NCI-H1436 treated with DMSO at 0.1 percent for 48 hours (cell line): ENCODE results near the gene ENOX1.

ENCODE experiments used
- DNase-seq: peaks from one replicate; lab custom pipeline; 2025; lab: John Stamatoyannopoulos, UW

The ENOX1 gene

DNA sequence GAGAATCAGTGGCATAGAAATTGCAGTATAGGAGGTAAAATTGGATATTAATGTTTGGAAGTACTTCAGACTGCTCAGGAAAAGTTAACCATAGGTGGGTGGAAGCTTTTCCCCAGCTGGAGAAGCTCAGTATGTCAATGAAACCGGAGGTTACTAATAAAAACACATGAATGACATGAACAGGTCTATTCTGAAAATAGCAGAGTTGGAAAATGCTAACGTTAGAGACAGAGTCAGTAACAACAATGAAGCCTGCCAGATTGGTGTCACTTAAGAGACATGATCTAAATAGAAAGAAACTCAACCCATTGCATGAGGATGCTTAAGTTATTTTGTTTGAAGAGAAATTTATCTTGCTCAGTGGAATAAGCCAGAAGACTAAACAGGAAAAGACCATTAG is 398.9 kb downstream of the ENOX1 start:
- DNase-seq, result no peak

DNA sequence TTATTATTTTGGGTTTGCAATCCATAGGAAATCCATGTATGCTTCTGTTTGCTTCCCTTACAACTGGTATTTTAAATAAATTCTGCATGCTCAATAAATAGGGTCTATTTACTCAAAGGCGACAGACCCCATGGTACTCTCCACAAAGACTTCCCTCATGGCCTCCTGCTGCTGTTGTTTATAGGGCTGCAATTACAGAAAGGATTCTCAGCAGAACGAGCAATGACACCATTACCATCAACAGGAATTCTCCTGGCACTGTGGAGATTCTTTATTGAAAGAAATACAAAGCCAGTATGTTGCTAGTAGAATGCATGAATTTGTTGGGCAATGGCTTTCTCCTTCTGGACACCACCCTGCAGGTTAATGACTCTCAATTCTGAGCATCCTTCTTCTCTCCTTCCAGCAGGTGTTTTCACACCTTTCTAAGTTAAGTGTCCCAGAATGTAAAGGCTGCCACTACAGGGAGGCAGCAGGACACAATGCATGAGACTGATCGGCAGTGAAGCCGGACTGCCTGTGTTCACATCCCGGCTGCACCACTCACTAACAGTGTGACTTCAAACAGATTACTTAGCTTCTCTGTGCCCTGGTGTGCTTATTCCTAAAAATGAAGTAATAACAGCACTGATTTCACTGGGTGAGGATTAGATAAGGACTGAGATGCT is 403.1 kb downstream of the ENOX1 start:
- no peak for DNase-seq

DNA sequence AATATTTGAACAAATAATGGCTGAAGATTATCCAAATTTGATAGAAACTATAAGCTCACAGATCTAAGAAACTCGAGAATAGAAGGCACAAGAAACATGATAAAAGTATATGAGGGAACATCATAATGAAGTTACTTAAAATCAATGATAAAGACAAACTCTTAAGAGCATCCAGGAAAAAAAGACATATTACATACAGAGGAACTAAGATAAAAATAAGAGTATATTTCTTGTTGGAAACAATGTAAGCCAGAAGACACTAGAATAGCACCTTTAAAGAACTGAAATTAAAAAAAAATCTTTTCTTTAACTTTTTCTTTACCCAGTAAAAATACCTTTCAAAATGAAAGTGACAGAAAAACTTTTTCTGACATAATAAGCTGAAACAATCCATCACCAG is 407.0 kb downstream of the ENOX1 start:
- DNase-seq, result no peak

DNA sequence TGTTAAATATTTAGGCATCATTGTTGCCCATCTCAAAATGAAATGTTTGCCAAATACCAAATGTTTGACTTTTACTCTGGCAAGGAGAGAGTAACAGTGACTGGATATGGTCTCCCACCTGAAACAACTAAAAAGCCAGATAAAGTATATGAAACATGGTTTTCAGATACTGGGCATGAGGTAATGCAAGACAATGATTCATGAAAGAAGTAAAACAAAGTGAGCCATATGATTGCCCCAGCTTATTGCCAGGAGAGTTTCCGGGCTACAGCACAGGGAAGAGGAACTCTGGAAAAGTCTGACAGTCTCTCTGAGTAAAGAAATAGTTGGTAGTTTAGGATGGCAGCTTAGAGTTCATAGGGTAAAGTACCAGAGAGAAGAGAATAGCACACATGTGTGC is 408.8 kb downstream of the ENOX1 start:
- DNase-seq, result no peak

DNA sequence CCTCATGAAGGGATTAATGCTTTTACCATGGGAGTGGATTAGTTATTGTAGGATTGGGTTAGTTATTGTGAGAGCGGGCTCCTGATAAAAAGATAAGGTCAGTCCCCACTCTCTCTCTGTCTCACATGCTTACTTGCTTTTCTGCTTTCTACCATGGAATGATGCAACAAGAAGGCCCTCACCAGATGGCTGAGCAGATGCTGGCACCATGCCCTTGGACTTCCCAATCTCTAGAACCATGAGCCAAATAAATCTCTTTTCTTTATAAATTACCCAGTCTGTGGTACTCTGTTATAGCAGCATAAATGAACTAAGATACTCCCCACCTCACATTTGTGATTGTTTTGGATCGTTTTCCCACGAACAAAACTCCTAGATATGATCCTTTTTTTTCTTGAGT is 409.6 kb downstream of the ENOX1 start:
- no peak for DNase-seq

DNA sequence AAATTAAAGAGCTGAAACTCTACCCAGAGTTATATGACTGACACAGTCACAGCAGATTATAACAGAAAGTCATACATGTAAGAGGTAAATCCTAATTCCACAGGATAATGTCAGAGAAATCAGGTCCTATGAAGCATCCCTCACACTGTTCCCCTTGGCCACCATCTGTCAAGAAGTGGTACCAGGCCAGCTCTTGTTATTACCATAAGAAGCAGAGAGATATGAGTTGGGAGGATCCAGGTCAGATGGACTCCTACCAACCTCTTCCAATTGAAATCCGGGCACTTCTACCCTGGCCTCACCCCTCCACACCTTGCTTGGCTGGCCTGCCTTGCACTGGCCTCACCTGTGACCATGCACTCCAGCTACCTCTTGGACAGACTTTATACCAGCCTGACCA is 410.2 kb downstream of the ENOX1 start:
- DNase-seq, result no peak

DNA sequence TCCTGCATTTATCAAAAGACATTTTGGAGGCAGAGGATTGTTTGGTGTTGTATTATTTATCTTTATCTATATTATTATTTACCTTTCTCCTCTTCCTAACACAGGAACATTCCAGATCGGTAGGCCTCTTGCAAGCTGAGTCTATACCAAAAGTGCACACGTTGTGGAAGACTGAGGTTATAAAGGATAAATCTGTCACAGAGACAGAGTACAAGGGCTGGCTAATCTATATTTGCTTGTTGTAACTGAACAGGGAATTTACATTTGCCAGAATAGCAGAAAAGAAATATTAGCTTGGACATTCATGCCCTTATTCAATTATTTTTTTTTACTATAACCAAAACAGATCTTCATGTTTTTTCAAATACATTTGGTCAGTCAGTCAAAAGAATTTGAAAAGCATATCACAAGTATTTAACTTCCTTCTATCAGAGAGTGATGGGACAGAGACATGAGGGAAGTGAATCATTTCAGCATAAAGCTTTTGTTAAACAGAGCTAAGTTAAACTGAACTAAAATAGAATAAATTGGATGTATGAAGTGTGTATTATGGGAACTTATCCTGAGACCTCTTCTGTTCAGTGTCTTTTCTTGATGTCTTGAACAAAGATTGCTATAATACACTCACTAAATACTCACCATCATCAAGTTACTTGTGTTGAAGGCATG is 410.8 kb downstream of the ENOX1 start:
- DNase-seq, result no peak

DNA sequence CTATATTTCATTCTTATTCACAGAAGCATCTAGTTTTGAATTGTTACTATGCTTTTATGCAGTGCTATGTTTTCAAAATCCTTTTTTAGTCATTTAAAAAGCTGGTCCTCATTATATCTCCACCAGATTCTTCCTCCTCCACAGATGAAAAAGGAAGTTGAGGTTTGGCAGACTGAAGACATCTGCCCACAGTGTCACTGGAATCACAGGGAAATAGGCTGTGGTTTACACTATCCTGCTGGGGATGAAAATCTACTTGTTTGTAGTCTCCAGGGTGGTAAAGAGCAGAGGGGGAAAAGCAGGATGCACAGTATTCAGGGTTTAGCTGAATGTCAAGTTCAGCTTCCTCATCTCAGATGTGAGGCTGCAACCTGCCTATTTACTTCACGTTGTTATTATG is 412.2 kb downstream of the ENOX1 start:
- no peak for DNase-seq

DNA sequence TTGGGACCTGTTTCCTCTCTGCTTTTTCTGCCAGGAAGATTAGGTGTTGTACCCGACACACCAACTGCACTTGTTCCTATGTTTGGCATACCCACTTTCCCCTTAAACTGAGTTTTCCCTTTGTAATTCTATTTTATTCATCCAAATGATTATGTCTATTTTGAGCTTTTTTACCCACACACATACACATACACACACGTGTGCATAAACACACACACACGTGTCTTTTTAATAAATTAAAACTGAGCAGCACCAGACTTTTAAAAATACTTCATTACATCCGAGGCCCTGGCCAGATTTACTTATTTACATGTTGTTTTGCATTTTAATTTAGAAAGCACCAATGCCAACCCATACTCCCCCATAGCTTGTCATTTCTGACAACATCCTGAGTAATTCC is 413.4 kb downstream of the ENOX1 start:
- no peak for DNase-seq

DNA sequence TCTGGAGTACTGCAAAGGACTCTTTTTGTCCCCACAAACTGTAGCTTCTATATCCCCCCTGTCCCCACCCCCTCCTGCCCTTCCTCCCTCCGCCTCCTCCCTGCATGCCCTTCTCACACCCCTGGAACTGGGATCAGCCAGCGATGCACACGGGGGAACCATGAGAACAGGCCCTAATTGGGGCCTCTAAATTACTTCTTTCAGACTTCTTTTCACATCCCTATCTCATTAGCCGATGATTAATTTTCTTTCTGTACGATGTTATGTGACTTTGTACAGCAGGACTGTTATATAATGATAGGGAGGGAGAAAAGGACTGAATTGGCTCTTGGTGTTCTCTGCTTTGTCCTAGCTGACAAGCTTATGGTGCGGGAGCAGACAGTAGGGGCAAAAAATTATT is 415.9 kb downstream of the ENOX1 start:
- DNase-seq, result no peak

DNA sequence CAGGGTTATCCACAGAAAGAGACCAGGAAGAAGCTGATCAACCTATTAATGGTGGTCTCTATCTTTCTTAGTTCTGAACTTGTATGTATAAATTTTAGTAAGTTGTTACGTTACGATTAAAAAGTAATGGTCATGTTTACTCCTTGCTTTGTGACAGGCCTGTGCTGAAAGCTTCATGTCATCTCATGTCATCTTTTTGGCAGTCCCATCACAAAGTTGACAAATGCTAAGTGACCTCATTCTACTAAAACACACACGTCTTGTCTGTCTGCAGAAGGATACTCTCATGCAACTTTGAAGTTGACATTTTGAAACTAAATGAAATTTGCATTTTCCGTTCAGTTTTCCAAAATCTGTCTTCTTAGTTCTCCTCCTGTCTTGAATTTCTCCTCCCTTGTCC is 417.5 kb downstream of the ENOX1 start:
- DNase-seq, result no peak

DNA sequence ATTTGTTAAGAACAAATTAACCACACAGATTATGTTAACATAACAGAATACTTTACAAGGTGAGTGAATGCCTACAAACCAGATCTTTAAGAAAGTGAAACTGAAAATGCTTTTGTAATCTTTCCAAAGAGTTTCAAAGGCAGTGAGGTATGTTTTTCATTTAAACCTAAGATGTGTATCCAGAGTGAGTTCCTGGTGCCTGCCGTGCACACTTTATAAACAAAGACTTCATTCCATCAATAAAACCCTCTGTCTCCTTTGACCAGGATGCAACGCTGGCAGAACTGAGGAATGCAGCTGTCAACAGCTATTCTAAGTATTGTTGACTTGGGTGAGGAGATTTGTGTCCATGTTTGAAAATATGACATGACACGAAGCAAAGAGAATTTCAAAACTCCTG is 418.8 kb downstream of the ENOX1 start:
- DNase-seq, result no peak

DNA sequence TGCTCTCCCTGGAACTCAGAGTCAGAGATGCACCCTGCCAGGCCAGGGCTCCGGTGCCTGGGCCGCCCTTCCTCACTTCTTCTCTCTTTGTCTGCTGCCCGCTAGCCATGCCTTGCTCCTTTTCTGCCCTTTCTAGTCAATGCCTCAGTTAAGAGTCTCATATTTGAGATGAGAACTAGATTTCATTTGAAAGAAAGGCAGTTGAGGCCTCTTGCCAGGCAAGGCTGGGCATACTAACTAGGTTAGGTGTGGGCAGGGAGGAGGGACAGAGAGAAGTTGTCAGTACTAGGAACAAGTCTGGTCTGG is 421.8 kb downstream of the ENOX1 start:
- DNase-seq, result no peak

DNA sequence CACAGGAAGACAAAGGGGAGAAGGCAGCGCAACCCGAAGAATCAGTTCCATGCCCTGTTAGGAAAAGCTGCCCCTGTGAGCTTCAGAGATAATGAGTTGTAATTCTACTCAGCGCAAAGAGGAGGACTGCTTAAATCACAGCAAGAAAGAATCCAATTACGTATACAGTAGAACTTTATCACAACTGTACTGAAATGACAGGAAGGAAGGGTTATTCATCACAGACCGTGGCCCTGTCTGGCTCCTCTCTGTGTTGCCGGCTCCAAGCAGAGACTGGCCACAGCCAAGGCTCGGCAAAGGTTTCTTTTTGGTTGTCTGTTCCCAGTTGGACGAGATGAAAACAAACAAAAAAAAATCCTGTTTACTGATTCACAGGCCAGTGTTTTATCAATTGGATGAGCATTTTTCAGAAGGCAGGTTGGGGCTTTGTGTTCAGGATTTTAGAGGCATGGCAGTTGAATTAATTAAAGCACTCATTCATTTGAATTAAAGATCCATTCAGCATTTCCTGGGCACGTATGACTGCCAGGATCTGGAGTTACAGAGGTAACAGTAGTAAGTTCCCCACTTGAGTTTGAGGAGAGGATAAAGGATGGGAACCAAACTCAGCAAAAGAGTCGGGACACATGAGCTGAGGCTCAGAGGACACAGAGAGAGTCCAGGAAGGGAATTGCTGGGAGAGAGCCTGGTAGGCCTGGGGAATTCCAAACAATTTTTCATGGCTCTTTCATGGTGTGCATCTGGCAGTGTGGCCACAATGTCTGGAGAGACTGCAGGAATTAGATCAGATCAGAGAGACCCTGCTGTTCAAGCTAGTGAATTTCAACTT is 422.3 kb downstream of the ENOX1 start:
- DNase-seq, result no peak

DNA sequence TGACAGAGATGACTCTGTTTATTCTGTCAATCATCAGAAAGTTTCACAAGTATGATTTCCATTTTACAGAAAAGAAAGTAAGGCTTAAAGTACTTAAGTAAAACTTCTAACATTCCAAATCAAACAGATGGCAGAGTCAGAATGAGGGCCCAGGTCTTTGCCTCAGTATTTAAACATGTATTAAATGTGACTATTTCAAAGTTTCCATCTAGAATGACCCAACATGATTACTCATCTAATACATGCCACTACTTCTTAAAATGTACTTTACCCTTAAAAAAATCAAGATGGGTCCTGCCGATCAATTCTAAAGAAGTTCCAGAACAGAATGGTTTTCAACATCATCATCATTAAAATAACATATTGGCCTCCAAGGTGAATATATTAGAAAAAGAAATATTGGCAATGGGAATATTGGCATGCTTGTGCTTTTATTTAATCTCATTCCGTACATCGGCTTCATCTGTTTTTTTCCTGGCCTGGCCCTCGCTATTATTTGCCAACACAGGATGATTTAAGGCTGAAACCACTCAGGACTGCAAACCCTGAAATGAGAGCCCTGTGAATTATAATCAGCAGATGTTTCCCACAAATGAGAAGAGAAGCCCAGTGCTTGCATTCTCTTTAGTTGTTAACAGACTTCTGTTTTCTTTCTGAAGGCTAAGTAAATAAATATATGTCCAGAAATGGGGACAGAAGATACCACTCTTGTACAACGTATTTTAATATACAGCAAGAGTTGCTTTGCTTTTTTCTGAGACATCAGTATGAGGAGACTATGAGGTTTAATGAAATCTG is 423.4 kb downstream of the ENOX1 start:
- DNase-seq, result no peak

DNA sequence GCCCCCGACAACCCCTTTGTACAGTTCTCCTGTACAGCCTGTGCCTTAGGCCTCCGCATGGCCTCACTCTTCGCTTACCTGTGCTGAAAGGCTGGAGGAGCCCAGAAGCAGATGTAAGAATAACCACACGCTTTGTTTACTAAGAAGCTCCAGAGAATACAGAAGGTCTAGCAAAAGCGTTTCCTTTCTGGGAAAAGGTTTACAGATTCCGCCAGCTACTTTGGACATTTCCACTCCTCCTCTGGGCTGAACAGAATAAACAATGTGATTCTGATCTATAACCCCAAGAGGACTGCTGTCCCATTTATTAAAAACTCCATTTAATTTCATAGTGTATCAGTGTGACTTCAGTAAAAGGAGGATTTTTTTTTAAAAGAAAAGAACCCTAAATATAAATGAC is 424.2 kb downstream of the ENOX1 start:
- no peak for DNase-seq

DNA sequence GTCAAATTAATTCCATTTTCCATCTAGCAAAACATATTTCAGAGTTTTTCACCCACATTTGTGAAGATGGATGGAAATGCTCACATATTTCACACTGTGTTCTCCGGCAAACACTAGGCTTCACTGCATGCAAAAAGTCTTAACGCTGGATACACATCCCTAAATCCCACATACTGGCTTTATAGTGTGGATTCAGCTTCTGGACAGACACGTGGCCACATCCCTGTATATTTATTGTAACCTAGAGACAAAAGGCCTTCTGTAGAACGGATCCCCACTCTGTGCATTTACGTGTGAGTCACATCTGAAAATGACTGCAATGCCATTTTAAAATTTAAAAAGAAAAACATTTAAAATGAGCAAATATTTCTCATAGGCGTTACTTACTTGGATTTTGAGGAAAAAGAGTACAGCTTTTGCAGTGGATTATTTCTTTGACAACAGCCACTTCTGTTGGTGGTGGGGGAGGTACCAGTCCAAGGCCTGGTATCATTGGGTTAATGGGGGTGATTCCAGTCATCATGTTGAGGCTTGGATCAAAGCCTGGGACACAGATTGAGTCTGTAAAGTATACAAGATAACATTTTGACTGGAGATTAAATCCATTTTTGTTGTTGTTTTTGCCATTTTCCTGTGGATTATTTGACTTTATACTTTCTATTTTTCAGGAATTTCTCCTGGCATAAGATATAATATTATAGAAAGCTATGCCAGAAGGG is 425.7 kb downstream of the ENOX1 start:
- DNase-seq, result no peak

DNA sequence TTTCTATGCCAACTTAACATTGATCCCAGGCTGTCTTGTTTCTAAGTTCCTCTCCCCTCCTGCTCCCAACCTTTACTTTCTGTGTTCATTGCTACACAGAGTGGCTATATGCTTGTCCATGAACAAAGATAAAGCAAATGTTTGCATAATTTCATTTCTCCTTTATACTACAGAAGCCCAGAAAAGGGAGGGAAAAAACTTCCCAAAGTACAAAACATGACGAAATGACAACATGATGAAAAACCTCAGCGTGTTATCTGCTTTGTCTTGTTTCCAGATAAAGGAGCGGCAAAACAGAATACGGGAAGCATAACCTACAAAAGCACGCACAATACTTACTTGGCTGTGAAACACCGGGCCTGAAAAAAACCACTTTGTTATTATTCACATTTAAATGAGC is 426.6 kb downstream of the ENOX1 start:
- no peak for DNase-seq

DNA sequence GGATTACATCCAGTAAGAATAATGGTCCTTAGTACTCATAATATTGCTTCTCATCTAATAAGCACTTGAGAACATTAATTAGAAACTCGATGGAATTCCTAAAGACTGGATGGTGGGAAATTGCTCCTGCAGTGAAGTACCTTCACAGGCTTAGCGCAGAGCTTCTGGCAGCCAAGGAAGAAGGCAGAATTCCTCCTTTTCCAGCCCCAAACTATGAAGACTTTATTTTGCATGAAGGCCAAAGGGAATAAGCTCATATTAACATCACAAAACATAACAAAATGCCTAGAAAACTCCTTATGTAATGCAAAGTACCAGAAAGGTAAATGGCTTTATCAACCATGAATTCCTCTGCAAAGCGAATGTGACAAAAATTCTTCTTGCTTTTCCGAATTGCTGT is 427.2 kb downstream of the ENOX1 start:
- DNase-seq, result no peak

DNA sequence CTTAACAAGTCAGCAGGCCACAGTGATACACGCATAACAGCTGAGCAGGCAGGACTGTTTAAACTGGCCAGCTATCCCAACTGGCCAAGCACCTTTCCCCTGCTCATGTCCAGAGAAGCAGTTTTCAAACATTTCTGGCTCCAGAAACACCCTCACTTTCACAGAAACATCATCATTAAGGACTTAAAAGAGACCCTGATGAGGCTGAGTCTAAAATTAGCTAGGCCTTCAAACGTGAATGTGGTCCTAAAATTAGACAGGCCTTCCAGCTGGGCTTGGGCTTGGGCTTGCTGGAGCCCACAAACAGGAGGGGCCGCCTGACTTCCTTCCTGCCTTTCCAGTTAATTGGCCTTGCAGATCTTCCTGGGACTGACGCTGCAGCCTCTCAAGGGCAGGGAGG is 429.2 kb downstream of the ENOX1 start:
- DNase-seq, result no peak

DNA sequence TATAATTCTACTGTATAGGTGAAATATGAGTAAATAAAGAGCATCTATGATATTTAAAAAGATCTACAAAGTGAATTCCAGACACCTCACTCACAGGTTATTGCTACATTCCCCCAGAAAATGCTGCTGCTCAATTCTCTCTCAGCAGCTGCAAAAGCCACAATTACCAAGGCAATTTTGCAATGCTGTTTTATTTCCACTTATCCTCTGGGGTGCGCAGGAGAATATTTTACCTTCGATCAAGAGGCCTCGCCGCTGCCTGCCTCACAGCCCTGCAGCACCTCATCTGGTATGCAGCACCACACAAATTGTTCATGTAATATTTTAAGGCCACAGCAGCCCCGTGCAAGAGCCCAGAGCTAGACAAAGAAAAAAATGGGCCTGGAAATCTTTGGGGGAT is 430.2 kb downstream of the ENOX1 start:
- no peak for DNase-seq

DNA sequence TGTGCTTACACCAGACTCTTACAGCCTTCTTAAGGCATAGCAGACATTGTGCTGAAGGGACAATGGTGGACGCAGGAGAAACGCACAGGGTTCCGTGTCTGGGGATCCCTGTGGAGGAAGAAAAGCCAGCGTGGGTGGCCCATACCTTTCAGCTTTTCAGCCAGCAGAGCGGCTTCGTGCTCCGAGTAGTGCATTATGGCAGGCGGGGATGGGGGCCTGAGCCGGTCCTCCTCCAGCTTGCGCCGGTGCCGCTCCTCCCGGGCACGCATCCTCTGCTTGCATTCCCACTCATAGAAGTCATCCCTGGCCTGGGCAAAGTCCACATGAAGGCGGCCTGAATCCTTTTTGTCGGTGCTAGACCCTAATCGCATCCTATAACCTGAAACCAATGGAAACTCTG is 431.0 kb downstream of the ENOX1 start:
- no peak for DNase-seq
